Stimulated activated CD8-positive, alpha-beta memory T cell treated with anti-CD3 and anti-CD28 coated beads, Interleukin-12 subunit alpha, Interleukin-12 subunit beta, amount 100 ng/mL, for 24 hours (primary cell): ENCODE data around the gene PCSK9.
"Not testable (repeated sequence)": the region's sequence is repeated elsewhere in the genome, so short reads cannot be mapped to it uniquely, and the experiment has no call there.

Experiments used
- DNase-seq: peaks from one replicate; pipeline ENCODE4 v3.0.0-alpha.2; 2020; ENCODE audit errors: extremely low read depth

PCSK9 gene

DNA sequence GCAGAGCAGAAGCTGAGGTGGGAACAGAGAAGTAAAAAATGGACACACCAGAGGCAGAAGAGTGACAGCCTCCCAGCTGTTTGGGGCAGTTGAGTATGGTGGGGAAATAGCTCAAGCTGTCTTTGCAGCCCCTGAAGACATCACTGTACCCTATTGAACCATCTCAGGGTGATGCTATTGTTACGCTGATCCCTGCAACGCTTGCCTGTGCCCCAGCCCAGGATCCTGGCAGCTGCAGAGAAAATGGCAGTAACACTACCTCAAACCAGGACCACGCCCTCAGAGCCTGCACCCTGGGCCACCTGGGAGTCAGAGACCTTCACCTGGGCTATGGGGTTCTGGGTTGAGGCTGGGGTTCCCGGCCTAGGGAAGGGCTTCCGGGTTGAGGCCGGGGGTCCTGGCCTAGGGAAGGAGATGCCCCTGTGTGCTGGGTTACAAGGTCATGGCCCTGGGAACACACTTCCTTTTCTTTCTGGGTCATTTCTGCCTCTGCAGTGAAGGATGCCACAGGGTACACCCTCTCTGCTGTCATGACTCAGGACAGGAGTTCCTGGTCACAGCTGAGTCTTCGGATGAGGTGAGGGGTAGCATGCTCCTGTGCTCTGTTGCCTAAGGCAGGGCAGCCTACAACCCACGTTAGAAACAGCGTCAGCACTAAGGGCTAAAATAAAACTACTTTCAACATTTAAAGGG is 29.0 kb upstream of the PCSK9 start:
- DNase-seq = no peak

DNA sequence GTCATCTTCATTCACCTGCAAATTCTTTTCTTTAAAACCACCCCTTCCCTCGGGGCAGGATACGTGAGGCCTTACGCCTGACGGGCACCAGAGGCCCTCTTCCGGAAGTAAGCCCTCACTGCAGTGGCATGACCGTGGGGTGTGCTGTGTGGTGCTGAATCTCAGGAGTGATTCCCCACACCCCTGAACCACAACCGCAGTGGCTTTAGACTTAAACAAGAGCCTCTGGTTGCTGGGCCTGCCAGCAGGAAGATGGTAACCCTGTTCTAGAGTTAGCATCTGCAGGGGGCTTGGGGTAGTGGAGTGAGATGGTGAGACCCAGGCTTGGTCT is 28.5 kb upstream of the PCSK9 start:
- no peak for DNase-seq

DNA sequence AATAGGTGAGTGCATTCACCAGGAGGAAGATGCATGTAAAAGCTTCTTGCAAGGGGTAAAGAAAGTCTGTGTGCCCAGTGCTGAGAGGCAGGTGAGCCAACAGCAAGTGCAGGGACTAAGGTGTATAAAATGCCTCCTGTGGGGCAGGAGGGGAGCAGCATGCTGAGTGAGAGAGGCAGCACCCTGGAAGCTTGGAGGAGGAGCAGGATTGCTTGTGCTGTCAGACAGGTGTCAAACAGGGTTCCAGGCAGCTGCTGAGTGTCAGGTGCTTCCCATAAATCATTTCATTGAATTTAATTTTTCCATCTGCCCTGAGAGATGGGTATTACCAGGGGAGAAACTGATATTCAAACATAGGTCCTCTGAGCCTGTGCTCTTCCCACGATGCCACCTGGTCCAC is 26.7 kb upstream of the PCSK9 start:
- no peak for DNase-seq

DNA sequence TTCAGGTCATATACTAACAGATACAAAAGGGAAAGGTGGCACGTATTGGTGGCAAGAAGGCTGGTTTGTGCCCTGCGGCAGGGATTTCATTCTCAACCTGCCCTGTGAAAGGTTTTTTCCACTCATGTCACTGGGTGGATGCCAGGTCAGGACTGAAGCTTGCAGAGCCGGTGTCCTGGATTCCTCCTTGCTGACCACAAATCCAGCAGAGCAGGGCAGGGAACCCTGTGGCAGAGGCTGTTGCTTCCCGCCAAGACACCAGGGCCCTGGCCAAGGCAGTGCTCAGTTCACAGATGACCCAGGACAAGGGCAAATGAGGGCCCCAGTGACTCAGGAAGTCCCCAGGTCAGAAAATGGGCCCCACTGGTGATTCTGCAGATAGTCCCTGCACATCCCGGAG is 24.2 kb upstream of the PCSK9 start:
- DNase-seq = no peak

DNA sequence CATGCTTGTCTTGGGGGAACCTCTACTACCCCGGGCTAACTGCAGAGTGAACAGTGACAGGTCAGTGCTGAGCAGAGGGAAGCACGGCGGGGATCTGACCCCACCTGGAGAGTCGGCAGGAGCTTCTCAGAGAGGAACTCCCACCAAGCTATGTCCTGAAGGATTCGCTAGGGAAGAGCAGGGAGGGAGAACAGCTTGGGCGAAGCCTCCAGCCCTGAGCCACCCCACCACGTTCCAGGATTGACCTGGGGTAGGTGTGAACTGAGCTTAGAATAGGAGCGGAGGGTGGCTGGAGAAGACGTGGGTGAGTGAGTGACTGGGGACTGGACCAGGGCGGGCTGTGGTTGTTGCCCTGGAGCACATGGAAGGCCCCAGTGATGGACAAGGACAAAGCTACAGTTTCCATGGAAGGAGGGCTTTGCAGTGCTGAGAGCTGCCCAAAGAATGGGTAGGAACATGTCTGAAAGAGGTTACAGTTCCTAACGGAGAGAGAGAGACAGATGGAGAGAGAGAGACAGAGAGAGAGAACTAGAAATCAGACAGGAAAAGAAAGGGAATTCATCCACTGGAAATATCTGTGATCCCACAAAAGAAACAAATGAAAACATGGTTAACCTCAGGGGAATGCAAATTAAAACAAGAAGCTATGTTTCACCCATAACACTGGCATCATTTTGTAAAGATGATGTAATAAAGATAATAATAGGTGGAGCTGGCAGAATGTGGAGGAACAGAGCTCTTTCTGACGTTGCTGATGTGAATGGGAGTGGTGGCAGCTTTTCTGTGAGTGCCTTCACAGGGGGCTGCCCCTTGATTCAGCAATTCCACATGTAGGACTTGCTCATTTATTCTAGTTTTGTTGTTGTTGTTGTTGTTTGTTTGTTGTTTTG is 23.4 kb upstream of the PCSK9 start:
- DNase-seq = no peak

DNA sequence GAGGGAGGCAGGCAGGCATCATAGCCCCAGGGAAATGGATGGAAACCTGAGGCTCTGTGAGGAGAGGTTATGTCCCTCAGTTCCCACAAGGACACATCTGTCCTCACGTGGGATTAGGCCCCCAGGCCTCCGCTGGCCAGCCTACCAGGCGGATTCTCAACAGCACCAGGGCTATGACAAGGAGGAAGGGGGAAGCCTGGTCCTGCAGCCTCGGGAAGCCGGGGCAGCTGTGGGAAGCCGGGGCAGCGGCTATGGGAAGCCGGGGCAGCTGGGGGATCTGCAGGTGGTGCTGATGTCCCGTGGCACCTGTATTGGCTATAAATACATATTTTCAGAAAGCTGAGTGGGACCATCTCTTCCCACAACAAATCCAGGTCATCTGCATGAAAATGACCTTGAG is 21.0 kb upstream of the PCSK9 start:
- no peak for DNase-seq

DNA sequence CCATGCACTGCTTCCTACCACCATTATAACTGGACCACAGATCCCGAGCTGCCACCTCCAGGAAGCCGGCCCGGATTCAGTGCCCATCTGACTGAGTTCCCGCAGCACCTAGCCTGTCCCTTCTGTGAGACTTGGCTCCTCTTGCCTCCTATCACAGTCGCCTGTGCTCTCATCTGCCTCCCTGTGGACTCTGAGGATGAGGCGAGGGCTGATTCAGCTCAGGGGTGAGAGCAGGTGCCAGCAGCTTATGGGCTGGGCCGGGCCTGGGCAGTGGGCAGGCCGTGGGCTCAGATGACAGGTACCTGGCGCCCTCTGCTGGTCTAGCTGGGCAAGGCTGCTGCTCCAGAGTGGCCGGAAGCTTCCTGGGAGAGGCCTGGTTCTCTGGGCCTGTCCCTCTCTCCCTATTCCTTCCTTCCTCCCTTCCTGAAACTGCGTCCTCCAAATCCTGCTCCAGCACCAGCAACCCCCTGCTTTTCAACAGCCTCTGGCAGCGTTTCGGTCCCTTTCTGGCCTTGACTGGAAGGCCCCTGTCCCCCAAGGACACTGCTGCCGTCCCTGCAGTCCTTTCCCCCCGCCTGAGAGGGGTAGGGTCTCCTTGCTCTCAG is 17.3 kb upstream of the PCSK9 start:
- DNase-seq = peak; percentile 24

DNA sequence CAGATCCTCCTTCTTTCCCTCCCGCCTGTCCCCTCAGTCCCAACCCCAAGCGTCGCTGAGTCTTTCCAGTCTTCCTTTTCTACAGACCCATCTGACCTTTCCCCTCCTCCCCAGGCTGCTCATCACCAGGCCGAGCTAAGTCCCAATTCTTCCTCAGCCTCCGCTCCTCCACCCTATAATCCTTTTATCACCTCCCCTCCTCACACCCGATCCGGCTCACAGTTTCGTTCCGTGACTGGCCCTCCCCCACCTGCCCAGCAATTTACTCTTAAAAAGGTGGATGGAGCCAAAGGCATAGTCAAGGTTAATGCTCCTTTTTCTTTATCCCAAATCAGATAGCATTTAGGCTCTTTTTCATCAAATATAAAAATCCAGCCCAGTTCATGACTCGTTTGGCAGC is 15.2 kb upstream of the PCSK9 start:
- not testable (repeated sequence) for DNase-seq

DNA sequence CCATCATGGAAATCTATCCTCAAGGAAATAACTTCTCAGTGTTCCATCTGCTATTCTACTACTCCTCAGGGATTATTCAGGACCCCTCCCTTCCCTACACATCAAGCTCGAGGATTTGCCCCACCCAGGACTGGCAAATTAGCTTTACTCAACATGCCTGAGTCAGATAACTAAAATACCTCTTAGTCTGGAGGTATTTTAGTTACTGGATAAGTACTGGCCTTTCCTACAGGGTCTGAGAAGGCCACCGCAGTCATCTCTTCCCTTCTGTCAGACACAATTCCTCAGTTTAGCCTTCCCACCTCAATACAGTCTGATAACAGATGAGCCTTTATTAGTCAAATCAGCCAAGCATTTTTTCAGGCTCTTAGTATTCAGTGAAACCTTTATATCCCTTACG is 12.7 kb upstream of the PCSK9 start:
- DNase-seq = not testable (repeated sequence)

DNA sequence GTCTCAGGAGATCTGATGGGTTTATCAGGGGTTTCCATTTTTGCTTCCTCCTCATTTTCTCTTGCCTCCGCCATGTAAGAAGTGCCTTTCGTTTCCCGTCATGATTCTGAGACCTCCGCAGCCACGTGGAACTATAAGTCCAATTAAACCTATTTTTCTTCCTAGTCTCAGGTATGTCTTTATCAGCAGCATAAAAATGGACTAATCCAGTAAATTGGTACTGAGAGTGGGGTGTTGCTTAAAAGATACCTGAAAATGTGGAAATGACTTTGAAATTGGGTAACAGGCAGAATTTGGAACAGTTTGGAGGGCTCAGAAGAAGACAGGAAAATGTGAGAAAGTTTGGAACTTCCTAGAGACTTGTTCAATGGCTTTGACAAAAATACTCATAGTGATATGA is 8.2 kb upstream of the PCSK9 start:
- not testable (repeated sequence) for DNase-seq

DNA sequence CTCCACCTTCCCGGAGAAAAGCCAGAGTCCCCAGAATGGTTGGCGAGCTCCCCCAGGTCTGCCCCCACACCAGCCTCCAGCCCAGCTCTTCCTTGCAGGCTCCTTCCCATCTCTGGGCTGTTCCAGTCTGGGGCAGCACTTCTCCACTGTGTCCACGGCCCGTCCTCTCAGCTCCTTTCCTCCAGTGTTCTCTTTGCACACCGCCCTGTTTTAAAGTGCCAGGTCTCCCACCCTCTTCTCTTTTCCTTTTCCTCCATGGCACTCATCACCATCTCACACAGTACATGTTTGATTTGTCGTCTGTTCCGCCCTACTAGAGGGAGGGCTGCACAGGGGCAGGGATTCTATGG is 6.1 kb upstream of the PCSK9 start:
- DNase-seq = no peak

DNA sequence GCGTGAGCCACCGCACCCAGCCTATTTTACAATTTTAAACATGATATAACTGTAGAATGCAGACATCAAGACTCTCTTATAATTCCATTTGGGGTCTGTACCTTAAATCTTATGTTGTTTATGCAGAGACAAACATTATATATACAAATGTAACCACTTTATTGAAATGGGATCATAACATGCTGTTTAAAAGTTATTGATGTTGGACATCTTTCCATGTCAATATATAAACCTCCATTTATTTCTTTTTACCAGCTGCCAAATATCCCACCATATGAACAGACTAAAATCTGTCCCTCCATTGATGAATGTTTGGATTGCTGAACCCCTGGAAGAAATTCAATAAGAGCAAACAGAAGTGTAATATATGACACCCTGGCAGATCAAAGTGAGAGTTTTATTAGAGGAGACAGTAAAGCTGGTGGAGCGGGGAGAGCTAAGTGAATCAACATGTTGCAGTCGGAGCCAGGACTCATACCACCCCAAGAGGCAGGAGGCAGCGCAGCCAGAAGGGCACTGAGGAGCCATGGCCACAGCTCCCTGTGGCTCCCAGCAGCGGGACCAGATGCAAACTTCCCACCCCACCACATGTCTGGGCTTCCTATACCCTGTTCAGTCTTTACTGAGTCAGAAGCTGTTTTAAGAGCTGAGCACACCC is 4.7 kb upstream of the PCSK9 start:
- DNase-seq = no peak

DNA sequence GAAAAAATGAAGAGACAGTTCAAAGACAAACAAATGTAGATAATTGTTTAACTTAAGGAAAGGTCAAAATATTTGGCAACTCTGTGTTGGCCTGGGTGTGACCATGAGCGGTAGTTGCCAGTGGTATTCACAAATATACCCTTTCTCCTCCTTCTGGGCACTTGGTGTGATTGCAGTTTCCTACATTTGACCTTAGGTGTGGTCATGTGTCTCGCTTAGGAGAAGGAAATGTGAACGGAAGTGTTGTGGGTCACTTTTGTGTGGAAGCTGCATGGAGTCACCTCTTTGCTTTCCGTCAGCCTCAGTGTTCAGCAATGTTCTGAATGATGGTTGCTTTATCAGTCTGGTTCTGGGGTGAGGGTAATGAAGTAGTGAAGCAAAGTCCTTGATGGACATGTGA is 3.4 kb upstream of the PCSK9 start:
- no peak for DNase-seq

DNA sequence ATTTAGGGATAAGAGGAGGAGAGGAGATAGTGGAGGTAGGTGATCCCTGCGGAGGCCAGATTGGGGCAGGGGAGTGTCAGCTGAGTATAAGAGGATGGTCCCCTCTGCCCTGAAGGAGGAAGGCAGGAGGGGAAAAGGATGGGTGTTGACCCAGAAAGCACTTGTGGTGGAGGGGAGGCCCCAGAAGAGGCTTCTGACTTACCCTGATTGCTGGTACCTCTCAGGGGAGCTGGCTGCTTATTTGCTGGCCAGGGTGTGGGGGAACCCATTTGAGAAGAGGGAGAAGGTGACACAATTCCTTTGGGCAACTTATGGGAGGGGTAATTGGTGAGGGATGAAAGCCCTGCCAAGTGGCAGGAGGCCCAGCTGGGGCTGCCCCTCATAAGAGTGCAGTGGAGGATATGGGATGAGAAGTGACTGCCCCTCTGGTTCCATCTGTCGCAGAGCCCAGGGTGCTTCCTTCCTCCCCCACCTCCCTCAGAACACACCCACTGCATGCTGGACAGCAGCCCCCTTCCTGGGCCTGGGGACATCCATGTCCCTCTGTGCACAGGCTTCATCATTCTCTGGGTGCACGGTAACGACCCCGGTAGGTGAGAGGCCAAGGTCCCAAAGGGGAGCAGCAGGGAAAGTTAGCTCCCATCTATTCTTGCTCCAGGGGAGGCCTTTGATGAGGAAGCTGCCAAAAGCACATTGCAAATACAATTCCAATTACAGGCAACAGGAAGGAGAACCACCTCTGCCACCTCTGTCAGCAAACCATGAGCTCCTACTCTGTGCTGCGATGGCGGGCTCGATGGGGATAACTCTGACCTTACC is 1.4 kb upstream of the PCSK9 start:
- DNase-seq = no peak

DNA sequence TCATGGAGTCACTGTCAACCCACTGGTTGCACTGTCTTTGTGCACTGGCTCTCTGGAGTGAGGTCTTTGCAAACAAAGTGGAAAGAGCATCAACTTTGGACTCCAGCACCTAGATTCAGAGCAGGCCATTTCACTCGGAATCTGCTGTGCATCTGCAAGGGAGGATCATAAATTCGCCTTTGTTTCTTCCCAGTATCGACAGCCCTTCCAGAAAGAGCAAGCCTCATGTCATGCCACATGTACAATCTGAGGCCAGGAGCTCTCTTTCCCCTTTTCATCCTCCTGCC is 853 bp upstream of the PCSK9 start:
- DNase-seq = no peak

DNA sequence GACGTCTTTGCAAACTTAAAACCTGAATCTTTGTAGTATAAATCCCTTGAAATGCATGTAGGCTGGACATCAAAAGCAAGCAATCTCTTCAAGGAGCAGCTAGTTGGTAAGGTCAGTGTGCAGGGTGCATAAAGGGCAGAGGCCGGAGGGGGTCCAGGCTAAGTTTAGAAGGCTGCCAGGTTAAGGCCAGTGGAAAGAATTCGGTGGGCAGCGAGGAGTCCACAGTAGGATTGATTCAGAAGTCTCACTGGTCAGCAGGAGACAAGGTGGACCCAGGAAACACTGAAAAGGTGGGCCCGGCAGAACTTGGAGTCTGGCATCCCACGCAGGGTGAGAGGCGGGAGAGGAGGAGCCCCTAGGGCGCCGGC is 390 bp upstream of the PCSK9 start:
- no peak for DNase-seq

DNA sequence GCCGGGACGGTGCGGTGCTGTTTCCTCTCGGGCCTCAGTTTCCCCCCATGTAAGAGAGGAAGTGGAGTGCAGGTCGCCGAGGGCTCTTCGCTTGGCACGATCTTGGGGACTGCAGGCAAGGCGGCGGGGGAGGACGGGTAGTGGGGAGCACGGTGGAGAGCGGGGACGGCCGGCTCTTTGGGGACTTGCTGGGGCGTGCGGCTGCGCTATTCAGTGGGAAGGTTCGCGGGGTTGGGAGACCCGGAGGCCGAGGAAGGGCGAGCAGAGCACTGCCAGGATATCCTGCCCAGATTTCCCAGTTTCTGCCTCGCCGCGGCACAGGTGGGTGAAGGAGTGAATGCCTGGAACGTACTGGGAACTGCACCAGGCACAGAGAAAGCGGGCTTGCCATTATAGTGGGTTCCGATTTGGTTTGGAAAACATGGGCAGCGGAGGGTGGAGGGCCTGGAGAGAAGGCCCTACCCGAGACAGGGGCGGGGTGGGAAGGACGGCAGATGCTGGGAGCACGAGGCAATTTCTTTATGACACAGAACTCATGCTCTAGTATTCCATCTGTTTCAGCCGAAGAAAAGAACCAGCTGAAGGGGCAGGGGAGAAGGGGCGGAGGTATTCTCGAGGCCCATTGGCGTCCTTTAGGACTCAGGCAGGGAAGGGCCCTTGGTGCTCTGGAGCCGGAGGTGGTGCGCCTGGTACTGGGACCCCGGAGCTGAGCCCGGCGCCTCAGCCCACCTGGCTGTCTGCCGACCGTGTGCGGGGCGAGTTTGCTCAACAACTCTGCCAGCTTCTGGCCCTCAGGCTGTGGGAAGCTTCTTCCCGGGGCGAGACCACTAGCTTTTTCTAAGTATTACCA is 960 bp downstream of the PCSK9 start:
- DNase-seq = no peak

DNA sequence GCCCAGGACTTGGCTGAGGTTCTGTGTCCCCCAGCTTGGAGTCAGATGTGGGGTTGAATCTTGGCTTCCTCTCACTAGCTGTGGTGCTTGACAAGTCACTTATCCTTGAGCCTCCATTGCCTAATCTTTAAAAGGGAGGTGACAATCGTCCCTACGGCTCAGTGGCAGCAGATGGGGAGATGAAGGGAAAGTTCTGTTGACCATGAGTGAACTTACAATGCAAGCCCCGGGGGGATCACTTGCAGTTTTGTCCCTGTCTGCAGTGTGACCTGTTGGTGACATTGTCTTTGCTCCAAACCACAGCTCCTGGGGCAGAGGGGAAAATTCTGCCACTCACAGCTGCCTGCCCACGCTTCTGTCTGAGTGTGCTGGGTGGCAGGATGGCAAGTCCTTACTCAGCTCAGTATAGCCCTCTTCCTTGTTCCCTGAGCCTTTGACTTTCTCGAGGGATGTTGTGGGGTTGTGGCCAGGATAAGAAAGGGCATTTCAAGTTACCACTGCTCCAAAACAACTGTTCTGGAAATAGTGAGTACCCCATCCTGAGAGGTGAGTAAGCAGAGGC is 1.7 kb downstream of the PCSK9 start:
- no peak for DNase-seq

DNA sequence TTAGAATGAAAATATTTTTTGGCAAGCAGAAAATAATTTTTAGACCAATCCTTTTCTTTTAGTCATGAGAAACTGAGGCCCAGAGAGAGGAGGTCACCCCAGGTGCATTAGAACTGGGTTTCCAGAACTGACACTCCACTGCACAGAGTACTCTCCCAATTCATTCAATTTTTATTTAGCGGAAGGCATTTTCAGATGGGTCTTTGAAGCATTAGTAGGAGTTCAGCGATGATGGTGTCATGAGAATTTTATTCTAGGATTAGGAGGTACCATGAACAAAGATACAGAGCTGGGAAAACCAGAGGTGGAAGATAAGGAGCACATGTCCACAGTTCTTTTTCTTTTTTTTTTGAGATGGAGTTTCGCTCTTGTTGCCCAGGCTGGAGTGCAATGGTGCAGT is 2.3 kb downstream of the PCSK9 start:
- no peak for DNase-seq

DNA sequence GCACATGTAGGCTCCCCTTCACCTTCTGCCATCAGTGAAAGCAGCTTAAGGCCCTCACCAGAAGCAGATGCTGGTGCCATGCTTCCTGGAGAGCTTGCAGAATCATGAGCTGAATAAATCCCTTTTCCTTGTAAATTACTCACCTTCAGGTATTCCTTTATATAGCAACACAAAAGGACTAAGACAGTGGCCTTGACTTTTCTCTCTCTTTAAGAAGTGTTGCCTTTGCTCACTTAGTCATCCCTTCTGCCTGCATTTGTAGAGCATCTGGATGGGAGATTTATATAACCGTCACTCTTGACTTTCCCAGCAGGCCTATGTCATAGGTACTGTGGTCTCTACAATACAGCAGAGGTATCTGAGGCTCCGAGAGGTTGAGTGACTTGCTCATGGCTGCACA is 3.7 kb downstream of the PCSK9 start:
- no peak for DNase-seq

DNA sequence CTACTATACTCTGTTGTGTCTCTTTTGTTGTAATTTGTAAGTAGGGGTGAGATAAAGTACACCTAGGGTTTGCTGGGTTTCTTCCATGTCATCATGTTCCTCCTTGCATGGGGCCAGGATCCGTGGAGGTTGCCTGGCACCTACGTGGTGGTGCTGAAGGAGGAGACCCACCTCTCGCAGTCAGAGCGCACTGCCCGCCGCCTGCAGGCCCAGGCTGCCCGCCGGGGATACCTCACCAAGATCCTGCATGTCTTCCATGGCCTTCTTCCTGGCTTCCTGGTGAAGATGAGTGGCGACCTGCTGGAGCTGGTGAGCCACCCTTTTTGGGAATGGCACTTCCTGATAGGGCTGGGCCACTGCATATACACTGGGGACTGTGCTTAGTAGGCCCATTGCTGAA is 4.4 kb downstream of the PCSK9 start:
- no peak for DNase-seq
